ENCODE results near the gene CCDC158.

Gene CCDC158

GRCh38 chr4:76272073-76272472 is 148.9 kb downstream of the CCDC158 start:
- Mint-ChIP-seq H3K9me3 (no peaks in the 10 kb centered on the region), H3K27me3 (peaks cover 45 to 48% of the 10 kb centered on the region in 2 donors), H3K27ac (no peak overlapping the region)

GRCh38 chr4:76271248-76271647 is 149.7 kb downstream of the CCDC158 start:
- H3K27me3 Mint-ChIP-seq = peaks cover 39 to 40% of the 10 kb centered on the region in 2 donors
- no peak for DNase-seq
- peaks cover 0 to 4% of the 10 kb centered on the region in 2 donors for H3K4me1 Mint-ChIP-seq (ENCODE audit: low read depth in 2 of 2)
- no peak overlapping the region for H3K4me3 Mint-ChIP-seq
- no peak overlapping the region for H3K27ac Mint-ChIP-seq
- ATAC-seq (replicated peaks) = no peak
- no peaks in the 10 kb centered on the region for H3K9me3 Mint-ChIP-seq
- no peaks in the 10 kb centered on the region for H3K36me3 Mint-ChIP-seq (ENCODE audit: insufficient read depth)

More at GRCh38 chr4:76272073-76272472, 148.9 kb downstream of the CCDC158 start:
- Mint-ChIP-seq H3K4me3 (no peak overlapping the region), H3K4me1 (ENCODE audit: low read depth in 2 of 2) (peaks cover 4 to 8% of the 10 kb centered on the region in 2 donors), H3K36me3 (ENCODE audit: insufficient read depth) (no peaks in the 10 kb centered on the region)
- DNase-seq (no peak), ATAC-seq (replicated peaks) (no peak)

GRCh38 chr4:76270244-76271175 is 150.4 kb downstream of the CCDC158 start:
- no peak for ATAC-seq (replicated peaks)
- no peak overlapping the region for H3K27ac Mint-ChIP-seq
- H3K27me3 Mint-ChIP-seq = peaks cover 31 to 32% of the 10 kb centered on the region in 2 donors

GRCh38 chr4:76267811-76268210 is 153.1 kb downstream of the CCDC158 start:
- H3K36me3 Mint-ChIP-seq (ENCODE audit: insufficient read depth) = no peaks in the 10 kb centered on the region
- ATAC-seq (replicated peaks) (no peak), DNase-seq (no peak)
- no peak overlapping the region for H3K27ac Mint-ChIP-seq
- H3K4me1 Mint-ChIP-seq (ENCODE audit: low read depth in 2 of 2) = no peaks in the 10 kb centered on the region
- H3K4me3 Mint-ChIP-seq = no peak overlapping the region
- peaks cover 11 to 16% of the 10 kb centered on the region in 2 donors for H3K27me3 Mint-ChIP-seq
- no peaks in the 10 kb centered on the region for H3K9me3 Mint-ChIP-seq

More at GRCh38 chr4:76270244-76271175, 150.4 kb downstream of the CCDC158 start:
- no peaks in the 10 kb centered on the region for H3K9me3 Mint-ChIP-seq
- H3K36me3 Mint-ChIP-seq (ENCODE audit: insufficient read depth) = no peaks in the 10 kb centered on the region
- no peaks in the 10 kb centered on the region for H3K4me1 Mint-ChIP-seq (ENCODE audit: low read depth in 2 of 2)
- H3K4me3 Mint-ChIP-seq = no peak overlapping the region
- DNase-seq = no peak

- H3K4me1 Mint-ChIP-seq (ENCODE audit: low read depth in 2 of 2) = no peaks in the 10 kb centered on the region
- peaks cover 14 to 16% of the 10 kb centered on the region in 2 donors for H3K27me3 Mint-ChIP-seq
- H3K27ac Mint-ChIP-seq = no peak overlapping the region
- DNase-seq (no peak), ATAC-seq (replicated peaks) (no peak)
- no peak overlapping the region for H3K4me3 Mint-ChIP-seq
- no peaks in the 10 kb centered on the region for H3K36me3 Mint-ChIP-seq (ENCODE audit: insufficient read depth)
- no peaks in the 10 kb centered on the region for H3K9me3 Mint-ChIP-seq
These were observed 154.3 kb downstream of the CCDC158 start for GRCh38 chr4:76266627-76267026.

GRCh38 chr4:76265631-76266218 is 155.2 kb downstream of the CCDC158 start:
- Mint-ChIP-seq H3K4me1 (ENCODE audit: low read depth in 2 of 2) (no peaks in the 10 kb centered on the region), H3K9me3 (no peaks in the 10 kb centered on the region), H3K36me3 (ENCODE audit: insufficient read depth) (no peaks in the 10 kb centered on the region), H3K27me3 (peaks cover 11 to 14% of the 10 kb centered on the region in 2 donors), H3K4me3 (no peak overlapping the region), H3K27ac (no peak overlapping the region)
- ATAC-seq (replicated peaks) = no peak
- DNase-seq = no peak

Measured in effector memory CD8-positive, alpha-beta T cell (primary cell).